GM12878 (cell line): ENCODE results near the gene PLAC8L1. TPM values are rescaled to one million over a fixed set of nuclear protein-coding genes. Genes with fewer than 3 reads are reported as not detected.
"Not testable (repeated sequence)": the region's sequence is repeated elsewhere in the genome, so short reads cannot be mapped to it uniquely, and the experiment has no call there.

ENCODE experiments used
- ATAC-seq: fragments of 200-7000 bp; cut with Tn5 transposase; 3 replicates; pipeline ENCODE4 v1.9.1; 2020; ENCODE audit warnings: mild to moderate bottlenecking, moderate library complexity
- BruUV-seq: library from RNA; stranded (reverse); fragments of 400-500 nt; replicated peaks from 2 replicates; lab custom pipeline; 2021; lab: Mats Ljungman, UMichigan
- CTCF ChIA-PET: fragments of 300-600 bp; sonication (Branson Sonifier 250); formaldehyde crosslinking; extraction: SDS; loops from one replicate; lab custom pipeline; 2021; ENCODE audit warnings: inconsistent platforms; lab: Yijun Ruan, JAX
- POLR2A ChIA-PET: fragments of 350-600 bp; formaldehyde crosslinking; extraction: SDS; loops from one replicate; lab custom pipeline; 2021; ENCODE audit warnings: inconsistent platforms; lab: Charles Lee
- RAD21 ChIA-PET: fragments of 300-600 bp; sonication (Branson Sonifier 250); formaldehyde crosslinking; loops from one replicate; lab custom pipeline; 2023; ENCODE audit warnings: antibody characterized with exemption; ENCODE audit not compliant: unreplicated experiment; lab: Charles Lee
- SMC1A ChIA-PET: fragments of 300-600 bp; sonication (Branson Sonifier 250); formaldehyde crosslinking; loops from one replicate; lab custom pipeline; 2023; ENCODE audit not compliant: unreplicated experiment, uncharacterized antibody; lab: Charles Lee
- DNase-seq: peaks from one replicate; pipeline ENCODE4 v3.0.0-alpha.2; 2011; ENCODE audit warnings: low read depth, low spot score
- FAIRE-seq: peaks from 3 replicates; lab custom pipeline; 2011; peaks lifted over from hg19 to GRCh38; lab: Jason Lieb, UNC
- H2AFZ ChIP-seq: 2 replicates; pipeline ENCODE4 v1.6.0; 2011; ENCODE audit warnings: low read depth, low read length, control low read depth; ENCODE audit not compliant: control insufficient read depth
- H3K27ac ChIP-seq: 2 replicates; pipeline ENCODE4 v1.5.1; 2011; ENCODE audit warnings: control low read depth; ENCODE audit not compliant: control insufficient read depth, insufficient read depth
- H3K27me3 ChIP-seq, 2 experiments: replicated peaks in 1 of 2; 2 replicates each; pipeline versions ENCODE4 v1.6.0 to v1.6.1; 2011; ENCODE audit warnings: low read length in 1 of 2; ENCODE audit not compliant: control insufficient read depth in 2 of 2, insufficient read depth in 2 of 2
- H3K36me3 ChIP-seq, 2 experiments: 2 replicates each; pipeline ENCODE4 v1.5.1; 2011; ENCODE audit warnings: low read length in 1 of 2; ENCODE audit not compliant: control insufficient read depth in 2 of 2, insufficient read depth in 2 of 2
- H3K4me1 ChIP-seq: 2 replicates; pipeline ENCODE4 v1.6.1; 2011; ENCODE audit warnings: mild to moderate bottlenecking, low read length, moderate library complexity, mixed read lengths; ENCODE audit not compliant: control insufficient read depth, insufficient read depth
- H3K4me2 ChIP-seq: 2 replicates; pipeline ENCODE4 v1.6.0; 2011; ENCODE audit warnings: control low read depth; ENCODE audit not compliant: control insufficient read depth, insufficient read depth
- H3K4me3 ChIP-seq: fragments of 200-600 bp; sonication (generic); 2 replicates; pipeline ENCODE4 v1.5.1; 2016
- H3K79me2 ChIP-seq: 2 replicates; pipeline ENCODE4 v1.6.0; 2011; ENCODE audit warnings: low read length; ENCODE audit not compliant: control insufficient read depth, insufficient read depth
- H3K9ac ChIP-seq: 2 replicates; pipeline ENCODE4 v1.8.0; 2011; ENCODE audit warnings: low read length, control low read depth, mixed read lengths; ENCODE audit not compliant: control insufficient read depth, insufficient read depth
- H3K9me3 ChIP-seq: replicated peaks from 3 replicates; pipeline ENCODE4 v1.5.1; 2011; ENCODE audit warnings: mild to moderate bottlenecking, low read length; ENCODE audit not compliant: control insufficient read depth, insufficient read depth
- H4K20me1 ChIP-seq: 2 replicates; pipeline ENCODE4 v1.6.0; 2011; ENCODE audit not compliant: control insufficient read depth, insufficient read depth
- BCLAF1 ChIP-seq: fragments of 450-650 bp; IDR thresholded peaks from 2 replicates; pipeline ENCODE4 v1.6.1; 2017; ENCODE audit warnings: antibody characterized with exemption, mild to moderate bottlenecking, moderate library complexity
- BMI1 ChIP-seq: fragments of 450-650 bp; IDR thresholded peaks from 2 replicates; pipeline ENCODE4 v1.6.1; 2016; ENCODE audit warnings: mild to moderate bottlenecking, moderate library complexity, borderline replicate concordance
- LARP7 ChIP-seq: fragments of 450-650 bp; IDR thresholded peaks from 2 replicates; pipeline ENCODE4 v1.6.1; 2017; ENCODE audit warnings: mild to moderate bottlenecking
- NR2C1 ChIP-seq: fragments of 450-650 bp; IDR thresholded peaks from 2 replicates; pipeline ENCODE4 v1.6.1; 2017; ENCODE audit warnings: antibody characterized with exemption, mild to moderate bottlenecking, moderate library complexity
- NR2F1 ChIP-seq: fragments of 450-650 bp; conservative IDR thresholded peaks from 2 replicates; pipeline ENCODE4 v1.6.1; 2017; ENCODE audit warnings: mild to moderate bottlenecking
- RUNX3 ChIP-seq: IDR thresholded peaks from 2 replicates; pipeline ENCODE4 v1.6.1; 2012; ENCODE audit warnings: low read length, inconsistent platforms
- SIX5 ChIP-seq: IDR thresholded peaks from 2 replicates; pipeline ENCODE4 v1.6.1; 2011; ENCODE audit warnings: mild to moderate bottlenecking, low read depth, low read length, moderate library complexity; ENCODE audit not compliant: severe bottlenecking
- SREBF2 ChIP-seq: IDR thresholded peaks from 2 replicates; pipeline ENCODE4 v1.6.1; 2012; ENCODE audit warnings: mild to moderate bottlenecking, low read length
- SUZ12 ChIP-seq: fragments of 200-600 bp; sonication (generic); IDR thresholded peaks from one replicate; pipeline ENCODE4 v1.6.1; 2018; ENCODE audit warnings: antibody characterized with exemption, mild to moderate bottlenecking; ENCODE audit not compliant: unreplicated experiment
- WGBS: methylation state at CpG from one replicate; pipeline ENCODE4 v1.1.6; 2016; ENCODE audit warnings: low lambda C conversion rate; ENCODE audit not compliant: insufficient replicate concordance, insufficient coverage; ENCODE audit errors: missing lambda C conversion rate; 5-methylcytosine and 5-hydroxymethylcytosine counted together
- in situ Hi-C: fragments of 300-500 bp; cut with MboI; formaldehyde crosslinking; loops from 9 replicates; pipeline ENCODE4 v1.14.3; 2018; ENCODE audit warnings: mixed read lengths
- intact Hi-C: fragments of 100-400 bp; cut with micrococcal nuclease; formaldehyde crosslinking; loops from one replicate; pipeline ENCODE4 v1.14.2; 2022; ENCODE audit not compliant: unreplicated experiment
- polyA plus RNA-seq, 11 experiments: library from polyadenylated mRNA; depleted of rRNA in 4 of 11; unstranded in 6 of 11; stranded (reverse) in 5 of 11; fragments of >200 nt; fragmentation: Nextera tagmentation in 4 of 11; fragmentation: Illumina TruSeq in 1 of 11; extraction: Ambion mirVana in 4 of 11; extraction: Trizol in 1 of 11; gene quantifications; 1 replicate in 1 of 11; 2 replicates in 10 of 11; pipeline versions ENCODE4 v1.2.1 to v1.2.3, GENCODE V29; 2011 to 2016; ENCODE audit warnings: inconsistent platforms in 2 of 11, missing spikeins in 2 of 11, low read depth in 1 of 11
- total RNA-seq, 4 experiments: library from RNA; depleted of rRNA in 3 of 4; stranded (reverse); fragments of >200 nt in 3 of 4; fragmentation: Illumina TruSeq in 1 of 4; extraction: Trizol in 1 of 4; gene quantifications; 2 replicates each; pipeline versions ENCODE4 v1.2.1 to v1.2.3, GENCODE V29; 2013 to 2021
- TF ChIP-seq, protein P1 (sequence below): fragments of 450-650 bp; IDR thresholded peaks from 2 replicates; pipeline ENCODE4 v1.6.1; 2017; ENCODE audit warnings: mild to moderate bottlenecking, moderate library complexity

PLAC8L1 gene
- total and polyA plus RNA-seq, 10 of the 15 experiments (the other 5 are each of a cell fraction or from before 2014, with no cell fraction given): 0.17 to 0.39 (median 0.24) TPM; not detected in 4

GRCh38 chr5:146124580-146124979, 19.2 kb upstream of the PLAC8L1 start:
- 45% methylated on average over 2 of the region's 2 CpGs for WGBS
- H3K27ac ChIP-seq: no peak overlapping the region
- SMC1A ChIA-PET: no interaction called here
- H3K4me1 ChIP-seq: no peaks in the 10 kb centered on the region
- intact Hi-C loops (no loop called here), in situ Hi-C loops (loop anchor here (10.0 kb wide), 1 partner anchor 440 kb away; no protein-coding TSS in a partner anchor)
- peaks cover 8 to 16% of the 10 kb centered on the region in 2 experiments for H3K36me3 ChIP-seq
- POLR2A ChIA-PET: no interaction called here
- no TSS peak for BruUV-seq
- no peak overlapping the region for H3K4me2 ChIP-seq
- ATAC-seq: no peak
- H3K9me3 ChIP-seq: no peaks in the 10 kb centered on the region; the same call in 2 of the 3 replicates
- no peak for TF ChIP-seq RUNX3
- no peak for TF ChIP-seq LARP7
- TF ChIP-seq NR2F1: no peak
- TF ChIP-seq BCLAF1: no peak
- TF ChIP-seq SREBF2: no peak
- no peak for TF ChIP-seq BMI1
- TF ChIP-seq SIX5: no peak
- no peak for TF ChIP-seq SUZ12
- TF ChIP-seq, protein P1, sequence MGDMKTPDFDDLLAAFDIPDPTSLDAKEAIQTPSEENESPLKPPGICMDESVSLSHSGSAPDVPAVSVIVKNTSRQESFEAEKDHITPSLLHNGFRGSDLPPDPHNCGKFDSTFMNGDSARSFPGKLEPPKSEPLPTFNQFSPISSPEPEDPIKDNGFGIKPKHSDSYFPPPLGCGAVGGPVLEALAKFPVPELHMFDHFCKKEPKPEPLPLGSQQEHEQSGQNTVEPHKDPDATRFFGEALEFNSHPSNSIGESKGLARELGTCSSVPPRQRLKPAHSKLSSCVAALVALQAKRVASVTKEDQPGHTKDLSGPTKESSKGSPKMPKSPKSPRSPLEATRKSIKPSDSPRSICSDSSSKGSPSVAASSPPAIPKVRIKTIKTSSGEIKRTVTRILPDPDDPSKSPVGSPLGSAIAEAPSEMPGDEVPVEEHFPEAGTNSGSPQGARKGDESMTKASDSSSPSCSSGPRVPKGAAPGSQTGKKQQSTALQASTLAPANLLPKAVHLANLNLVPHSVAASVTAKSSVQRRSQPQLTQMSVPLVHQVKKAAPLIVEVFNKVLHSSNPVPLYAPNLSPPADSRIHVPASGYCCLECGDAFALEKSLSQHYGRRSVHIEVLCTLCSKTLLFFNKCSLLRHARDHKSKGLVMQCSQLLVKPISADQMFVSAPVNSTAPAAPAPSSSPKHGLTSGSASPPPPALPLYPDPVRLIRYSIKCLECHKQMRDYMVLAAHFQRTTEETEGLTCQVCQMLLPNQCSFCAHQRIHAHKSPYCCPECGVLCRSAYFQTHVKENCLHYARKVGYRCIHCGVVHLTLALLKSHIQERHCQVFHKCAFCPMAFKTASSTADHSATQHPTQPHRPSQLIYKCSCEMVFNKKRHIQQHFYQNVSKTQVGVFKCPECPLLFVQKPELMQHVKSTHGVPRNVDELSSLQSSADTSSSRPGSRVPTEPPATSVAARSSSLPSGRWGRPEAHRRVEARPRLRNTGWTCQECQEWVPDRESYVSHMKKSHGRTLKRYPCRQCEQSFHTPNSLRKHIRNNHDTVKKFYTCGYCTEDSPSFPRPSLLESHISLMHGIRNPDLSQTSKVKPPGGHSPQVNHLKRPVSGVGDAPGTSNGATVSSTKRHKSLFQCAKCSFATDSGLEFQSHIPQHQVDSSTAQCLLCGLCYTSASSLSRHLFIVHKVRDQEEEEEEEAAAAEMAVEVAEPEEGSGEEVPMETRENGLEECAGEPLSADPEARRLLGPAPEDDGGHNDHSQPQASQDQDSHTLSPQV: no peak
- no peak for TF ChIP-seq NR2C1
- FAIRE-seq: no peak
- RAD21 ChIA-PET: no interaction called here
- DNase-seq: no peak
- no peak overlapping the region for H2AFZ ChIP-seq
- no peak overlapping the region for H3K4me3 ChIP-seq
- no peak overlapping the region for H3K9ac ChIP-seq
- no peaks in the 10 kb centered on the region for H3K79me2 ChIP-seq
- CTCF ChIA-PET: no interaction called here
- no peaks in the 10 kb centered on the region for H3K27me3 ChIP-seq
- H4K20me1 ChIP-seq: no peaks in the 10 kb centered on the region

GRCh38 chr5:146121451-146121850, 16.1 kb upstream of the PLAC8L1 start:
- ATAC-seq, H3K27ac ChIP-seq, H3K4me3 ChIP-seq, H3K79me2 ChIP-seq, H2AFZ ChIP-seq, H3K9me3 ChIP-seq, POLR2A ChIA-PET, intact Hi-C loops, H3K4me2 ChIP-seq, FAIRE-seq, H3K27me3 ChIP-seq, H3K4me1 ChIP-seq, H3K9ac ChIP-seq, BruUV-seq, H4K20me1 ChIP-seq, DNase-seq: not testable (repeated sequence)
- CTCF ChIA-PET: interaction anchor here (0.6 kb wide), 1 partner anchor 30 kb away, joined by 3 read pairs; no protein-coding TSS in a partner anchor
- SMC1A ChIA-PET: interaction anchor here (0.9 to 2.1 kb wide), 3 partner anchors 9 to 128 kb away, joined by 3 to 9 read pairs (median 3); no protein-coding TSS in a partner anchor
- H3K36me3 ChIP-seq: peaks cover 5 to 15% of the 10 kb centered on the region in 2 experiments
- 100% methylated on average over 1 of the region's 1 CpG for WGBS
- RAD21 ChIA-PET: interaction anchor here (1.3 kb wide), 1 partner anchor 16 kb away, joined by 3 read pairs; the partner anchor contains the start of gene PLAC8L1
- in situ Hi-C loops: loop anchor here (10.0 kb wide), 1 partner anchor 437 kb away; no protein-coding TSS in a partner anchor
